ENCODE measurements around the gene SKAP2. TPM values are rescaled to one million over a fixed set of nuclear protein-coding genes. Genes with fewer than 3 reads are reported as not detected.

The SKAP2 gene
- total RNA-seq, 4 donors from 2014 or later, result 13.2 to 18.2 (median 15.0) TPM

DNA sequence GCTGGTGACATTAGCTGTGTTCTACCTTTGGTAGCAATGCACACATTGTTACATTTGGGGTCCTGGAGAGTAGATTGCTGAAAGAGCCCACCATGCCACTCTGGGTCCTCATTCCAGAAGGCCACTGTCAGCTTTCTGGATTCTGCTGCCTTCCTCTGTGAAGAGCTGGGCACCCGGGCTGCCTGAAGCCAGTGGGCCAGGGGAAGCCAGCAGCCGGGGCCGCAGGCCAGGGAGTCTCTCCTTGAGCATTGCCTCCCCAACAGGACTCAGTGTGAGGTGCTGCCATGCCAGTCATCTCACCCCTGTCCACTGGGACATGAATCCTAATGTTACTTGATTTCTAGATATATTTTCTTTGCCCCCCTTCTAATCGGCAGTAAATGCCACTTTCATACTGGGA, 234.0 kb downstream of the SKAP2 start:
- no peak overlapping the region for H3K4me3 ChIP-seq (ENCODE audit: low read depth, poor library complexity, severe bottlenecking)
- 93 to 97% methylated on average over 4 of the region's 4 CpGs for WGBS, 2 donors
- peak in 1 of 2 donors; percentile 37 for DNase-seq (ENCODE audit: low spot score in 2 of 2)
- no peak for TF ChIP-seq POLR2A (IDR thresholded peaks at IDR 0.05)
- TF ChIP-seq, protein P1, sequence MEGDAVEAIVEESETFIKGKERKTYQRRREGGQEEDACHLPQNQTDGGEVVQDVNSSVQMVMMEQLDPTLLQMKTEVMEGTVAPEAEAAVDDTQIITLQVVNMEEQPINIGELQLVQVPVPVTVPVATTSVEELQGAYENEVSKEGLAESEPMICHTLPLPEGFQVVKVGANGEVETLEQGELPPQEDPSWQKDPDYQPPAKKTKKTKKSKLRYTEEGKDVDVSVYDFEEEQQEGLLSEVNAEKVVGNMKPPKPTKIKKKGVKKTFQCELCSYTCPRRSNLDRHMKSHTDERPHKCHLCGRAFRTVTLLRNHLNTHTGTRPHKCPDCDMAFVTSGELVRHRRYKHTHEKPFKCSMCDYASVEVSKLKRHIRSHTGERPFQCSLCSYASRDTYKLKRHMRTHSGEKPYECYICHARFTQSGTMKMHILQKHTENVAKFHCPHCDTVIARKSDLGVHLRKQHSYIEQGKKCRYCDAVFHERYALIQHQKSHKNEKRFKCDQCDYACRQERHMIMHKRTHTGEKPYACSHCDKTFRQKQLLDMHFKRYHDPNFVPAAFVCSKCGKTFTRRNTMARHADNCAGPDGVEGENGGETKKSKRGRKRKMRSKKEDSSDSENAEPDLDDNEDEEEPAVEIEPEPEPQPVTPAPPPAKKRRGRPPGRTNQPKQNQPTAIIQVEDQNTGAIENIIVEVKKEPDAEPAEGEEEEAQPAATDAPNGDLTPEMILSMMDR (IDR thresholded peaks at IDR 0.05), result no peak
- intact Hi-C loops (cut with DNase I; ENCODE audit: low total_unique reads), result no loop called here

DNA sequence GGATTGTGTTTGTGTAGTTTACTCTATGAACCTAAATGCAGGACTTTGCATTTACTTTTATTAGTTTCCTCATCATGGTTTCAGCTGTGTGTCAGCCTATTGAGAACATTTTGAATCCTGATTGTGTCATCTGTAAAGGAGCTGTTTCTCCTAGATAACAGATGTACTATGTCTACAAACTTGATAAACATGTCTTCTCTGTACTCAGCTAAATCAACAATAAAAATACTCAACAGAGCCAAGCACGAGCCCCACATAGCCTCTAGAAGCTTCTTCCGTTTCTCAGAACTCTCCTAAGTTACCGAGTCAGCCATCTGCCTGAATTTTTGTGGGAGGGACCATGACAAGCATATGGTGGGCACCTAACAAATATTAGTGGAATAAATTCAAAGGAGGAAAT, 234.7 kb downstream of the SKAP2 start:
- no peak overlapping the region for H3K4me3 ChIP-seq (ENCODE audit: low read depth, poor library complexity, severe bottlenecking)
- 87 to 91% methylated on average over 3 of the region's 3 CpGs for WGBS, 2 donors
- TF ChIP-seq POLR2A (IDR thresholded peaks at IDR 0.05), result no peak
- TF ChIP-seq, protein P1 (IDR thresholded peaks at IDR 0.05), result no peak
- no peak for DNase-seq (ENCODE audit: low spot score in 2 of 2)
- intact Hi-C loops (cut with DNase I; ENCODE audit: low total_unique reads), result no loop called here

DNA sequence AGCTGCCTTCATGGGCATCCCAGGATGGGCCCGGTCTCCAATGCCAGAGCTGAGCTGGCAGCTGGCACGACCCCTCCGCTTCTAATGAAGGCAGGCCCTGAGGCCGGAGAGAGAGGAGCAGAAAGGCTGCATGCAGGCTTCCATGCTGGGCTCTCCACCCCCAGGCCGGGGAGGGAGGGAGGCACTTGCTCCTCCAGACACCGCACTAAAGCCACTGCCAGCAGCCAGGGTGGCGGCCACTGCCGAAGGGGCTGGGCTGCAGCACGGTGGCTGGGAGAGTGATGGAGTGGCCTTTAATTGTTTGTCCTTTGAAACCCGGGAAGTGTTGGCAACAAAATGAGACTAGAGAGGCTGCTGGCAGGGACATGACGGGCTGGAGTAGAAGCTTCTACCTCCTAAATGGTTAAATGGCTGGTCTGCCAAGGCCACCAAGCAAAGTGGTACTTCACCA, 236.5 kb downstream of the SKAP2 start:
- 57 to 79% methylated on average over 9 to 11 of the region's 11 CpGs for WGBS, 2 donors
- TF ChIP-seq, protein P1 (IDR thresholded peaks at IDR 0.05), result no peak
- TF ChIP-seq POLR2A (IDR thresholded peaks at IDR 0.05), result no peak
- H3K4me3 ChIP-seq (ENCODE audit: low read depth, poor library complexity, severe bottlenecking), result no peak overlapping the region
- intact Hi-C loops (cut with DNase I; ENCODE audit: low total_unique reads), result no loop called here
- DNase-seq (ENCODE audit: low spot score in 2 of 2), result peak in 1 of 2 donors; percentile 80

GRCh38 chr7:26627221-26627620, 237.2 kb downstream of the SKAP2 start:
- peak in 1 of 2 donors; percentile 36 for DNase-seq (ENCODE audit: low spot score in 2 of 2)
- no peak overlapping the region for H3K4me3 ChIP-seq (ENCODE audit: low read depth, poor library complexity, severe bottlenecking)
- intact Hi-C loops (cut with DNase I; ENCODE audit: low total_unique reads), result no loop called here
- 92 to 93% methylated on average over 10 of the region's 10 CpGs for WGBS, 2 donors
- TF ChIP-seq POLR2A (IDR thresholded peaks at IDR 0.05), result no peak
- TF ChIP-seq, protein P1 (IDR thresholded peaks at IDR 0.05), result no peak

- H3K4me3 ChIP-seq (ENCODE audit: low read depth, poor library complexity, severe bottlenecking), result no peak overlapping the region
- 78 to 80% methylated on average over 2 of the region's 2 CpGs for WGBS, 2 donors
- TF ChIP-seq POLR2A (IDR thresholded peaks at IDR 0.05), result no peak
- TF ChIP-seq, protein P1 (IDR thresholded peaks at IDR 0.05), result no peak
- intact Hi-C loops (cut with DNase I; ENCODE audit: low total_unique reads), result no loop called here
- peak in 1 of 2 donors; percentile 26 for DNase-seq (ENCODE audit: low spot score in 2 of 2)
These were observed 237.7 kb downstream of the SKAP2 start for GRCh38 chr7:26626687-26627086.

DNA sequence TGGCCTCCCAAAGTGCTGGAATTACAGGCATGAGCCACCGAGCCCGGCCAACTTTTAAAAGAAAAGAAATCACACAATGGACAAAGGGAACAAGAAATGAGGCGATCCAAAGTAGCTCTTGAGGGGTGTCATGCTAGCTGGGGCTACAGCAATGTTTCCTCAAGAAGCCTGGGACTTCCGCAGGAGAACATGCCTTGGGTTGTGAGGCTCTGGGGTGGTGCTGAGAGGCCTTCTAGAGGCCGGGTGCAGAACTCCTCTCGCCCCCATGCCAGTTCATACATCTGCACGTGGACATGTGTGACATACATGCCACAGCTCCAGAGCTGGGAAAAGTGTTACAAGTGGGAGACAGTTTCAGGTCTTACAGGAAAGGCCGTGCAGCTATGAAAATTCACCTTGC, 238.2 kb downstream of the SKAP2 start:
- intact Hi-C loops (cut with DNase I; ENCODE audit: low total_unique reads), result no loop called here
- peak in 1 of 2 donors; percentile 32 for DNase-seq (ENCODE audit: low spot score in 2 of 2)
- WGBS, 2 donors, result 92 to 96% methylated on average over 8 of the region's 8 CpGs
- no peak overlapping the region for H3K4me3 ChIP-seq (ENCODE audit: low read depth, poor library complexity, severe bottlenecking)
- TF ChIP-seq, protein P1 (IDR thresholded peaks at IDR 0.05), result no peak
- no peak for TF ChIP-seq POLR2A (IDR thresholded peaks at IDR 0.05)

All from lower leg skin (tissue), 4 donors.